Fibroblast of villous mesenchyme (primary cell): ENCODE data around the gene RERE. TPM values are rescaled to one million over a fixed set of nuclear protein-coding genes. Genes with fewer than 3 reads are reported as not detected.

ENCODE experiments used
- DNase-seq: peaks from one replicate; pipeline ENCODE4 v3.0.0-alpha.2; 2010; ENCODE audit warnings: low read depth
- H3K4me3 ChIP-seq: 2 replicates; pipeline ENCODE4 v1.5.1; 2011; ENCODE audit warnings: low read depth, mild to moderate bottlenecking, low read length
- total RNA-seq: library from RNA; depleted of rRNA; stranded (reverse); fragments of >200 nt; gene quantifications from 2 replicates; pipeline ENCODE4 v1.2.3, GENCODE V29; 2012
- TF ChIP-seq, protein P1 (sequence below): IDR thresholded peaks from 2 replicates; pipeline ENCODE4 v1.5.1; 2012; ENCODE audit warnings: low read depth, mild to moderate bottlenecking, low read length; ENCODE audit not compliant: insufficient read depth

Gene RERE
- total RNA-seq, 1 donor: 51.4 TPM

DNA sequence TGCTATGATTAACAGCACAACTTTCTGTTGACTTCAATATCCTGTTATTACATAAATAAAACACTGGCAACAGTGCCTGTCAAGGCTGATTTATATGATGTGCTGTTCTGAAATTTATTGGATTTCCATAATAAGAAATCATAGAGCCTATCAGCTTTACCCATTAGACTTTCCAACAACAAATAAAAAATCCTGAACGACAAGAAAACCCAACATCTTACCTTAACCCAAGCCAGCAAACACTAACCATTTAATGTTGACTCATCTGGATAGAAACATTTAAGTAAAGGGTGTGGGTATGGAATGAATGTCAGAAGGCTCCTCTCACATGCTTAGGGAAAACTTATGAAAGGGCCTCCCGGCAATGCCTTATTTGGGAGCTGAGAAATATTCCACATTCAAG lies 334.5 kb downstream of the RERE start:
- peak; percentile 70 for DNase-seq
- TF ChIP-seq, protein P1, sequence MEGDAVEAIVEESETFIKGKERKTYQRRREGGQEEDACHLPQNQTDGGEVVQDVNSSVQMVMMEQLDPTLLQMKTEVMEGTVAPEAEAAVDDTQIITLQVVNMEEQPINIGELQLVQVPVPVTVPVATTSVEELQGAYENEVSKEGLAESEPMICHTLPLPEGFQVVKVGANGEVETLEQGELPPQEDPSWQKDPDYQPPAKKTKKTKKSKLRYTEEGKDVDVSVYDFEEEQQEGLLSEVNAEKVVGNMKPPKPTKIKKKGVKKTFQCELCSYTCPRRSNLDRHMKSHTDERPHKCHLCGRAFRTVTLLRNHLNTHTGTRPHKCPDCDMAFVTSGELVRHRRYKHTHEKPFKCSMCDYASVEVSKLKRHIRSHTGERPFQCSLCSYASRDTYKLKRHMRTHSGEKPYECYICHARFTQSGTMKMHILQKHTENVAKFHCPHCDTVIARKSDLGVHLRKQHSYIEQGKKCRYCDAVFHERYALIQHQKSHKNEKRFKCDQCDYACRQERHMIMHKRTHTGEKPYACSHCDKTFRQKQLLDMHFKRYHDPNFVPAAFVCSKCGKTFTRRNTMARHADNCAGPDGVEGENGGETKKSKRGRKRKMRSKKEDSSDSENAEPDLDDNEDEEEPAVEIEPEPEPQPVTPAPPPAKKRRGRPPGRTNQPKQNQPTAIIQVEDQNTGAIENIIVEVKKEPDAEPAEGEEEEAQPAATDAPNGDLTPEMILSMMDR: no peak
- H3K4me3 ChIP-seq: no peak overlapping the region

DNA sequence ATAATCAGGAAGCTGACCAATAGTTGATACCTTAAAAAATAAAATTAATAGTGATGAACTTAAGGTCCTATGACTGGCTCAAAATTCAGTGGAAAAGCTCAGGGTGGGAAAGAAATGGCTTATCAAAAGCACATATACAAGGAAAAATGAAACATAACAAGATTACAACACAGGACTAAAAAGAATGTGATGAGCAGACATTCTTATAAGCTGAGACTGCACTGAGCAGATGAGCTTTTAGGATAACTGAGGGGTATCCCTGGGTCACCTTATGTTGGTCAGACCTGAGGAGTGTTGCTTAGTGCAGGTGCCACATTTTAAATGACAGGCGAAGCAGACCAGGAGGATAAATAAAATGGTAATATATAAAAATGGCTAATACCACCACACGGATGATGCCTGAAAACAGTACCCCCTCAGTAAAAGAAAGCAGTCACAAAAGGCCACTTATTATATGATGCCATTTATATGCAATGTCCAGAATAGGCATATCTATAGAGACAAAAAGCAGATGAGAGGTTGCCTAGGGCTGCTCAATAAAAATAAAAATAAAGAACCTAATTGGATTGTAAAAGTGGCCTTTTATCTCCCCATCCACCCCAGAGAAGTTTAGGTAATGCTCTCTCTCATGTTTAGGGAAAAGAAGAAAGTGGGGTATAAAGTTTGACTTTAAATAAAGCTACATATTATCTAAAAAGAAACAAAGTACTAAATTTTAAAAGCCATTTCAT lies 335.6 kb downstream of the RERE start:
- no peak overlapping the region for H3K4me3 ChIP-seq
- peak; percentile 73 for DNase-seq
- TF ChIP-seq, protein P1: no peak

DNA sequence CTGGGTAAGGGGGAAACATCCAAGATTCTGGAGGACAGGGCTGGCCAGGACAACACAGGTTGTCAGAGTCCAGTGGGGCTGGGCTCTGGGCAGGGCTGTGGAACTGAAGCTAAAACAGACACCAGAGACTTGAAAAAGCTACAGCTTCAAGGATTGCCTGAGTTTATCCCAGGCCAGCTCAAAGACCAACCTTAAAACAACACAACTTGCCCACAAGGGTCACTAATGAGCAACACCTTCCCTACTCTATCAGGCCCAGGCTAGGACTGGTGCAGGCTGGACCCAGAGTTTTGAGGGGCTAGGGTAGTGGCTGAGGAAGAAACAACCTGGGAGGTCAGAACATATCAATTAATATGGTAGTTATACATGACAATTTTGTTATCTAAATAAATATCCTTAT lies 338.9 kb downstream of the RERE start:
- TF ChIP-seq, protein P1: no peak
- DNase-seq: no peak
- no peak overlapping the region for H3K4me3 ChIP-seq

DNA sequence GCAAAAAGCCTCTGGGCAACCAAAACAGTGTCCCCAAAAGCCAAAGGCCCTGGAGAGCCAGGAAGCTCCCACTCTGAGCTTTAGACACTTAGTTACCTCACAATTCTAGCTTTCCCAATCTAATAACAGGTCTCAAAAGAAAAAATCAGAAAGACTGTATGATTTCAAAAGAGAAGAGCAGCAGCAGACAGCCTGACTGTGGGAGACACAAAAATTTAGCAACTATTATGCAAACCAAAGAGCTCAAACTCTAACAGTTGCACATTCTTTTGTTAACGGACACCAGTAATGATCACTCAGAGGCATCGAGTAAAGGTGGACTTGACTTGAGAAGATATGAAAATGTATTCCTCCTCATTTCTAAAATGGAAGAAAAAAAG lies 339.5 kb downstream of the RERE start:
- DNase-seq: peak; percentile 38
- no peak overlapping the region for H3K4me3 ChIP-seq
- TF ChIP-seq, protein P1: no peak

DNA sequence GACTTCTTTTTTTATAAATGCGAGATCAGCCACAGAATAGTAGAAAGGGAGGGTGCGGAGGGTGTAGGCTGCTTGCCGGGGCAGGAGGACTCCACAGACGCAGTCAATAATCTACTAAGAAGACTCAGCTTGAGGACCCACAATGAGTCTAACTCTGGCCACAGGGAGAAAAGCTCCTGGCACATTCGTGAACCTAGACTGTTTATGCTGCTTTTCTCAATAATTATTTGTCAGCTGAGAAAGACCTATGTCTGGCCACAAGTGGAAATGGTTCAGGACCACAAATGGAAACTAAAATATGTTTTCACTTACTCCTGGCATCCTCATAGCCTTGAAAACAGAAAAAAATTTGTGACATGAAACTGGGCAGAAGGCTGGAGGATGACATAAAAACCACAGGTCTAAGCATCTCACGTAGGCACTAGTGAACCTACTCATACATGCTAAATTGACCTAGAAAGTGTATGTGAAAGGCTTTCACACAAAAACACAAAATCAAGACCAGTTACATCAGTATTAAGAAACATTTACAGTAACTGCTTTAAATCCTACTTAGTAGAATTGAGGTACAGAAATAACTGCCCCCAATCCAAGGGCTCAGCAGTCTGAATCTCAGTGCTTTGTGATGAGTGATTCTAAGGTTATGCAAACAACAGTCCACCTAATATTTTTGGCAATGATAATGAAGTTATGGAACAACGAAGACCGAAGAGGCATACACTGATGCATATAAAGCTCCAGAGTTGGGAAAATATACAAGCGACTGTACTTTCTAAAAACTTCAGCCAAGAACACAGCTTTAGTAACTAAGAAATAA lies 340.1 kb downstream of the RERE start:
- peak; percentile 38 for DNase-seq
- TF ChIP-seq, protein P1: no peak

DNA sequence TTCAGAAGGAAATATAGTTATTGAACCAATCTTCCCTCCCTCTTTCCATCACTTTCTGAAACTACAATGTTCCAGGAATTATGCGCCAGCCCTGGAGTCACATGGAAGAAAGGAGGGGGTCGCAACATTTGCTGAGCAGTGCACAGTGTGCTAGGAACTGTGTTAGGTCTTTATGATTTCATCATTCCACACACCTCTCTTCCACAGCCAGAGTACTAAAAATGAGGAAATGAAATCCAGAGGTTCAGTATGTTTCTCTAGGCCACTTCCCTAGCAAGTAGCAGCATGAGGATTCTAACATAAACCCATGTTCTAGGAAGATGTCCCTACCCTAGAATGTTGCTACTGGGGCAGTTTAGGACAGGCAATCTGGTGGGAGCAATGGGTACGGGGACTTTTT lies 341.4 kb downstream of the RERE start:
- TF ChIP-seq, protein P1: no peak
- no peak for DNase-seq
- H3K4me3 ChIP-seq: no peak overlapping the region

More for the DNA sequence above, 340.1 kb downstream of the RERE start:
- no peak overlapping the region for H3K4me3 ChIP-seq
